GM12864 (cell line): ENCODE measurements around the gene RRP9.

Experiments used
- DNase-seq: peaks from one replicate; pipeline ENCODE4 v3.0.0-alpha.2; 2011; ENCODE audit warnings: low read depth
- H3K4me3 ChIP-seq: 2 replicates; pipeline ENCODE4 v1.5.1; 2011; ENCODE audit warnings: mild to moderate bottlenecking, low read depth, low read length, control low read depth
- CTCF ChIP-seq: IDR thresholded peaks from 2 replicates; pipeline ENCODE4 v1.5.1; 2011; ENCODE audit warnings: low read depth, mild to moderate bottlenecking, moderate library complexity, low read length, control low read depth, inconsistent platforms; ENCODE audit errors: missing control alignments

Gene RRP9

DNA sequence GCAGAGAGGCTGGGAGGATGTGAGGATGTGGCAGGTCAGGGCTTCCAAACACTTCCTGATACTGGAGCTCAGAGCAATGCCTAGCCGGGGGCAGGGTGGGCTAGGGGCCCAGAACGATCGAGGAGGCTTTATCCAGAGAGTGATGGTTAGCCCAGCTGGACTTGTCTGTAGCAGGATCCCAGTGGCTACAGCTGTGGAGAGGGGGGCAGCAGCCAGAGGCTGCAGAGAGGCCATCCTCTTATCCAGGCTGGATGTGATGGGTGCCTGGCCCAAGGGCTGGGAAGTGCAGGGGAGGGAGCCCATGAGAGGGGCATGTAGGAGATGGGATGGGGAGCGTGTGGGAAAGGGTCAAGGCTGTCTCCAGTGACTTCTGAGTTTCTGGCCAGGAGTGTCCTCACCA, 5.1 kb upstream of the RRP9 start:
- DNase-seq: no peak
- no peak for TF ChIP-seq CTCF
- H3K4me3 ChIP-seq: no peak overlapping the region

DNA sequence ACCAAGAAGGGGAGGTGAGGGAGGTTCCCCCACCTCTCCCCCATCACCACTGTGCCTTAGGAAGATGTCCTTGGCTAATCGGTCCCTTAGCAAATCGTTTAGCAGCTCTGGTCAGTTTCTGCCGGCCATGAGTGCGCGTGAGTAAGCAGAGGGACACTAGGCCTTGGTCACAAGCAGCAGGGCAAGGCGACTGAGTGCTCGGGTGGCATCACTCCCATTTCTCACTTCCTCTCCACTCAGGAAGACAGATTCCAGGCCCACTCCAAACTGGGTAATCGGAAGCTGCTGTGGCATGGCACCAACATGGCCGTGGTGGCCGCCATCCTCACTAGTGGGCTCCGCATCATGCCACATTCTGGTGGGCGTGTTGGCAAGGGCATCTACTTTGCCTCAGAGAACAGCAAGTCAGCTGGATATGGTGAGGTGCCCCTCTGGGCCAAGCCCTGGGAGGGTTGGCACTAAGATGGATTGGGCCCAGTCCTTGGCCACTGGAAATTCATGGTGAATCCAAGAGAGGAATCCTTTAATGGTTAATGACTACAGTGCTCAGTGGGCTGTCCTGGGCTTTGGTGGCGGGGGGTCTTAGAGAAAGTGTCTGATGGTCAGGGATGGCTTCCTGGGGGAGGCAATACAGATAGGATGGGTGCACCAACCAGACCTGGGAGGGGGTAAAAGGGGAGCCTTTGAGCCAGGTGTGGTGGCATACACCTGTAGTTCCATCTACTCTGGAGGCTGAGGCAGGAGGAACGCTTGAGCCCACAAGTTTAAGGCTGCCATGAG, 4.4 kb upstream of the RRP9 start:
- DNase-seq: no peak
- no peak overlapping the region for H3K4me3 ChIP-seq
- no peak for TF ChIP-seq CTCF

- no peak for TF ChIP-seq CTCF
- DNase-seq: no peak
- no peak overlapping the region for H3K4me3 ChIP-seq
Observed at GRCh38 chr3:51945031-51945840, 3.5 kb upstream of the RRP9 start.

DNA sequence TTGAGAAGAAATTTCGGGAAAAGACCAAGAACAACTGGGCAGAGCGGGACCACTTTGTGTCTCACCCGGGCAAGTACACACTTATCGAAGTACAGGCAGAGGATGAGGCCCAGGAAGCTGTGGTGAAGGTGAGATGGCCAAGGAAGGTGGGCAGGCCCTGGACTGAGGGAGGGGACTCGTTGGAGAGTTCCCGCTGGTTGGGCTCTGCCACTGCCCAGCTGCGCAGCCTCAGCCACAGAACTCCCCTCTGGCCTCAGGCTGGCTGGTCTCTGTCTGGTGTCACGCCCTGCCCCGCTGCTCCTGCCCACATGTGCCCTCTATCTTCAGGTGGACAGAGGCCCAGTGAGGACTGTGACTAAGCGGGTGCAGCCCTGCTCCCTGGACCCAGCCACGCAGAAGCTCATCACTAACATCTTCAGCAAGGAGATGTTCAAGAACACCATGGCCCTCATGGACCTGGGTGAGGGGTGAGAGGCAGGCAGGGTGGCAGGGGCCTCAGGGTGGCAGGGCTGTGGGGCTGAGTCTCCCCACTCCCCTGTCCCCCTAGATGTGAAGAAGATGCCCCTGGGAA, 2.8 kb upstream of the RRP9 start:
- TF ChIP-seq CTCF: no peak
- DNase-seq: no peak

GRCh38 chr3:51943451-51944391, 2.0 kb upstream of the RRP9 start:
- TF ChIP-seq CTCF: no peak
- no peak for DNase-seq
- peak overlapping the region; percentile 76 for H3K4me3 ChIP-seq

More for the DNA sequence above, 2.8 kb upstream of the RRP9 start:
- no peak overlapping the region for H3K4me3 ChIP-seq
